Left ventricle myocardium inferior (tissue), 1 donor: ENCODE measurements around the gene SCAF8. TPM values are rescaled to one million over a fixed set of nuclear protein-coding genes. Genes with fewer than 3 reads are reported as not detected.
A peak's percentile ranks its signal among the peaks of the same experiment; 100 is the strongest.

Source experiments
- DNase-seq: peaks from one replicate; pipeline ENCODE4 v3.0.0-alpha.2; 2020
- H3K27ac ChIP-seq: fragments of 200-600 bp; replicated peaks from 2 replicates; pipeline ENCODE4 v1.8.0; 2021
- H3K27me3 ChIP-seq: fragments of 200-600 bp; 2 replicates; pipeline ENCODE4 v1.8.0; 2021; ENCODE audit warnings: low read depth
- H3K36me3 ChIP-seq: fragments of 200-600 bp; 2 replicates; pipeline ENCODE4 v1.8.0; 2021
- H3K4me1 ChIP-seq: fragments of 200-600 bp; 2 replicates; pipeline ENCODE4 v1.8.0; 2021
- H3K4me3 ChIP-seq: fragments of 200-600 bp; 2 replicates; pipeline ENCODE4 v1.8.0; 2021; ENCODE audit warnings: mild to moderate bottlenecking, moderate library complexity
- H3K9me3 ChIP-seq: fragments of 200-600 bp; replicated peaks from 2 replicates; pipeline ENCODE4 v1.8.0; 2021
- intact Hi-C: fragments of 100-400 bp; cut with micrococcal nuclease; formaldehyde crosslinking; loops from one replicate; pipeline ENCODE4 v1.11.0; 2022
- total RNA-seq: library from RNA; stranded (reverse); fragmentation: NEBNext Ultra II Directional; extraction: Animal tissue kit (Norgen Biotek cat#: 25700); gene quantifications from one replicate; pipeline ENCODE4 v1.2.1, GENCODE V29; 2021
- TF ChIP-seq, protein P1 (sequence below): fragments of 200-600 bp; IDR thresholded peaks from 2 replicates; pipeline ENCODE4 v1.8.0; 2021; ENCODE audit warnings: antibody characterized with exemption, mild to moderate bottlenecking, borderline replicate concordance
- donor health status: DM: no; HTN: yes; CAD: no; lungs with severe emphysema.

The SCAF8 gene
- total RNA-seq, 1 donor from 2014 or later, result 54.2 TPM

DNA sequence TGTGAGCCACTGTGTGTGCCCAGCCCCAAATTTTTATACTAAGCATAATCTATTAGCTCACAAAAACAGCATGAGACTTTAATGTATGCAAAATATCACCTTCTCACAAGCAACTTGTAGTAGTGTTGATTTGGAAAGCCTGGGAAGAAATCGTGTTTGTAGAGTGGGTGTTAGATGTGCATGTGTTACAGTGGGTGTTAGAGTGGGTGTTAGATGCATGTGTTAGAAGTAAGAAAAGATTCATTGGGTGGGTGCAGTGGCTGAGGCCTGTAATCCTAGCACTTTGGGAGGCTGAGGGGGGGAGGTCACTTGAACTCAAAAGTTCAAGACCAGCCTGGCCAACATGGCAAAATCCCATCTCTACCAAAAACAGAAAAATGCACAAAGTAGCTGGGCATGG is 6.3 kb upstream of the SCAF8 start:
- Histone ChIP-seq H3K36me3 (no peaks in the 10 kb centered on the region), H3K4me3 (no peak overlapping the region), H3K9me3 (no peaks in the 10 kb centered on the region), H3K4me1 (peaks cover 2% of the 10 kb centered on the region), H3K27ac (no peak overlapping the region), H3K27me3 (no peaks in the 10 kb centered on the region)
- TF ChIP-seq, protein P1, sequence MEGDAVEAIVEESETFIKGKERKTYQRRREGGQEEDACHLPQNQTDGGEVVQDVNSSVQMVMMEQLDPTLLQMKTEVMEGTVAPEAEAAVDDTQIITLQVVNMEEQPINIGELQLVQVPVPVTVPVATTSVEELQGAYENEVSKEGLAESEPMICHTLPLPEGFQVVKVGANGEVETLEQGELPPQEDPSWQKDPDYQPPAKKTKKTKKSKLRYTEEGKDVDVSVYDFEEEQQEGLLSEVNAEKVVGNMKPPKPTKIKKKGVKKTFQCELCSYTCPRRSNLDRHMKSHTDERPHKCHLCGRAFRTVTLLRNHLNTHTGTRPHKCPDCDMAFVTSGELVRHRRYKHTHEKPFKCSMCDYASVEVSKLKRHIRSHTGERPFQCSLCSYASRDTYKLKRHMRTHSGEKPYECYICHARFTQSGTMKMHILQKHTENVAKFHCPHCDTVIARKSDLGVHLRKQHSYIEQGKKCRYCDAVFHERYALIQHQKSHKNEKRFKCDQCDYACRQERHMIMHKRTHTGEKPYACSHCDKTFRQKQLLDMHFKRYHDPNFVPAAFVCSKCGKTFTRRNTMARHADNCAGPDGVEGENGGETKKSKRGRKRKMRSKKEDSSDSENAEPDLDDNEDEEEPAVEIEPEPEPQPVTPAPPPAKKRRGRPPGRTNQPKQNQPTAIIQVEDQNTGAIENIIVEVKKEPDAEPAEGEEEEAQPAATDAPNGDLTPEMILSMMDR, result no peak
- DNase-seq, result no peak
- intact Hi-C loops, result no loop called here

DNA sequence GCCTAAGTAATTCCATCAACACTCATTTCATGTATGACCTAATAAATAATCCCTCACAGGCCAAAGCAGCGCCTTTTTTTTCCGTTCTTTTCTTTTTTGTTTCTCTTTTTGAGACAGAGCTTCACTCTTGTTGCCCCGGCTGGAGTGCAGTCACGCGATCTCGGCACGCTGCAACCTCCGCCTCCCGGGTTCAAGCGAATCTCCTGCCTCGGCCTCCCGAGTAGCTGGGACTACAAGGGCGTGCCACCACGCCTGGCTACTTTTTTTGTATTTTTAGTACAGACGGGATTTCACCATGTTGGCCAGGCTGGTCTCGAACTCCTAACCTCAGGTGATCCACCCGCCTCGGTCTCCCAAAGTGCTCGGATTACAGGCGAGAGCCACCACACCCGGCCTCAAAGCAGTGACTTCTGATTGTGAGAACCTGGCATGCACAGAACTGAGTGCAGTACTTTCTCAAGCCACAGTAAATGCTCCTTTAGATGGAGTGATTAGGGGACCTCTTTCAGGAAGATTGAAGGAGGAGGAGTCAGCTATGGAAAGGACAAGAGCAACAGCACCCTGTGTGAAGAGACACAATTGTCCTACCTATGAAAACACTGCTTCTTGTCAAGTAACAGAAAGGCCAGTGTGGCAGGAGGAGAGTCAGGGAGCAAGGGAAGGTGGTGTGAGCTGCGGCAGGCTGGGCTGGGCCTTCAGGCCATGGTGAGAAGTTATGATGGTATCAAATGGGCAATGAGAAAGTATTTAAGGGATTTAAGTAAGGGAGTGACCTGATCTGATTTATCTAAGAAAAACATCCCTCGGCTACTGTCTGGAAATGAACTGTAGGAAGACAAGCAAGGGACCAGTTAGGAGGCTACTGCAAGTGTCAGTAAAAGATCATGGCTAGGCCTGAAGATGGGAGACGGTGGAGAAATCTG is 1.7 kb upstream of the SCAF8 start:
- no peaks in the 10 kb centered on the region for H3K36me3 ChIP-seq
- peaks cover 43% of the 10 kb centered on the region for H3K4me1 ChIP-seq
- TF ChIP-seq, protein P1, result no peak
- intact Hi-C loops, result loop anchor here (10.0 kb wide), 1 partner anchor 63 kb away; no protein-coding TSS in a partner anchor
- H3K9me3 ChIP-seq, result no peaks in the 10 kb centered on the region
- H3K27me3 ChIP-seq, result no peaks in the 10 kb centered on the region
- no peak overlapping the region for H3K4me3 ChIP-seq
- peak overlapping the region; percentile 99 for H3K27ac ChIP-seq
- no peak for DNase-seq

- Histone ChIP-seq H3K4me1 (peaks cover 54% of the 10 kb centered on the region), H3K4me3 (peak overlapping the region; percentile 86), H3K27me3 (no peaks in the 10 kb centered on the region), H3K9me3 (no peaks in the 10 kb centered on the region), H3K27ac (peak overlapping the region; percentile 99), H3K36me3 (no peaks in the 10 kb centered on the region)
- TF ChIP-seq, protein P1, result no peak
- no peak for DNase-seq
- intact Hi-C loops, result loop anchor here (10.0 kb wide), 1 partner anchor 62 kb away; no protein-coding TSS in a partner anchor
Observed at GRCh38 chr6:154732538-154733182, 556 bp upstream of the SCAF8 start.

- H3K27me3 ChIP-seq, result no peaks in the 10 kb centered on the region
- no peaks in the 10 kb centered on the region for H3K9me3 ChIP-seq
- intact Hi-C loops, result loop anchor here (10.0 kb wide), 1 partner anchor 61 kb away; no protein-coding TSS in a partner anchor
- TF ChIP-seq, protein P1, result no peak
- H3K4me1 ChIP-seq, result peaks cover 66% of the 10 kb centered on the region
- DNase-seq, result peak; percentile 97
- H3K36me3 ChIP-seq, result no peaks in the 10 kb centered on the region
- H3K4me3 ChIP-seq, result peak overlapping the region; percentile 86
- peak overlapping the region; percentile 99 for H3K27ac ChIP-seq
Observed at GRCh38 chr6:154733626-154734382, 588 bp downstream of the SCAF8 start.

GRCh38 chr6:154736618-154737259 is 3.5 kb downstream of the SCAF8 start:
- no peaks in the 10 kb centered on the region for H3K36me3 ChIP-seq
- no peak for DNase-seq
- TF ChIP-seq, protein P1, result no peak
- H3K4me3 ChIP-seq, result no peak overlapping the region
- no peak overlapping the region for H3K27ac ChIP-seq
- intact Hi-C loops, result loop anchor here (10.0 kb wide), 1 partner anchor 58 kb away; no protein-coding TSS in a partner anchor
- no peaks in the 10 kb centered on the region for H3K9me3 ChIP-seq
- no peaks in the 10 kb centered on the region for H3K27me3 ChIP-seq
- peaks cover 94% of the 10 kb centered on the region for H3K4me1 ChIP-seq
